Neuronal stem cell (in vitro differentiated cells): ENCODE data around the gene SEC22B. TPM values are rescaled to one million over a fixed set of nuclear protein-coding genes. Genes with fewer than 3 reads are reported as not detected.
"Not testable (repeated sequence)": the region's sequence is repeated elsewhere in the genome, so short reads cannot be mapped to it uniquely, and the experiment has no call there.

Experiments used
- DNase-seq: peaks from one replicate; pipeline ENCODE4 v3.0.0-alpha.2; 2013; ENCODE audit warnings: low spot score
- H2AFZ ChIP-seq: one replicate; pipeline ENCODE4 v1.6.1; 2013; ENCODE audit warnings: mild to moderate bottlenecking, low read length, inconsistent platforms
- H2AK5ac ChIP-seq: 2 replicates; pipeline ENCODE4 v1.6.1; 2013; ENCODE audit warnings: low read depth, mild to moderate bottlenecking, inconsistent platforms, low read length, moderate library complexity, mixed read lengths
- H2BK120ac ChIP-seq: 2 replicates; pipeline ENCODE4 v1.6.1; 2013; ENCODE audit warnings: low read depth, mild to moderate bottlenecking, inconsistent platforms, low read length, moderate library complexity, mixed read lengths
- H2BK12ac ChIP-seq: one replicate; pipeline ENCODE4 v1.6.1; 2013; ENCODE audit warnings: low read length, inconsistent platforms
- H2BK15ac ChIP-seq: 2 replicates; pipeline ENCODE4 v1.6.1; 2013; ENCODE audit warnings: mild to moderate bottlenecking, low read length, inconsistent platforms, mixed read lengths
- H2BK5ac ChIP-seq: one replicate; pipeline ENCODE4 v1.6.1; 2013; ENCODE audit warnings: inconsistent platforms, mild to moderate bottlenecking, low read length, moderate library complexity
- H3K14ac ChIP-seq: one replicate; pipeline ENCODE4 v1.6.1; 2013; ENCODE audit warnings: low read length, inconsistent platforms
- H3K18ac ChIP-seq: 2 replicates; pipeline ENCODE4 v1.6.1; 2013; ENCODE audit warnings: low read length, inconsistent platforms
- H3K23ac ChIP-seq: 2 replicates; pipeline ENCODE4 v1.6.1; 2013; ENCODE audit warnings: low read depth, mild to moderate bottlenecking, mixed read lengths, low read length, inconsistent platforms; ENCODE audit not compliant: poor library complexity
- H3K27ac ChIP-seq: replicated peaks from 3 replicates; pipeline ENCODE4 v1.5.1; 2013; ENCODE audit warnings: low read length, inconsistent platforms
- H3K27me3 ChIP-seq, 3 experiments: 2 replicates each; pipeline ENCODE4 v1.6.1; 2013; ENCODE audit warnings: low read length in 3 of 3, mild to moderate bottlenecking in 2 of 3, inconsistent platforms in 1 of 3, low read depth in 1 of 3, mixed read lengths in 1 of 3, moderate library complexity in 1 of 3; ENCODE audit not compliant: control insufficient read depth in 3 of 3, insufficient read depth in 3 of 3
- H3K36me3 ChIP-seq, 2 donors: replicated peaks in 1 of 2; 2 replicates each; pipeline ENCODE4 v1.6.1; 2013; ENCODE audit warnings: low read length in 2 of 2; ENCODE audit not compliant: control insufficient read depth in 2 of 2, insufficient read depth in 2 of 2
- H3K4ac ChIP-seq: 2 replicates; pipeline ENCODE4 v1.6.1; 2013; ENCODE audit warnings: inconsistent platforms, mild to moderate bottlenecking, low read length, moderate library complexity
- H3K4me1 ChIP-seq, 2 donors: 1 replicate in 1 of 2; 2 replicates in 1 of 2; pipeline ENCODE4 v1.6.1; 2013; ENCODE audit warnings: low read length in 2 of 2, low read depth in 1 of 2; ENCODE audit not compliant: control insufficient read depth in 2 of 2, insufficient read depth in 1 of 2
- H3K4me2 ChIP-seq: one replicate; pipeline ENCODE4 v1.6.1; 2013; ENCODE audit warnings: mild to moderate bottlenecking, low read length, inconsistent platforms; ENCODE audit not compliant: insufficient read depth, poor library complexity, severe bottlenecking
- H3K4me3 ChIP-seq, 2 donors: 2 replicates each; pipeline ENCODE4 v1.5.1; 2013; ENCODE audit warnings: low read length in 2 of 2, mild to moderate bottlenecking in 2 of 2, inconsistent platforms in 1 of 2, moderate library complexity in 1 of 2
- H3K79me1 ChIP-seq: one replicate; pipeline ENCODE4 v1.6.1; 2013; ENCODE audit warnings: low read depth, mild to moderate bottlenecking, inconsistent platforms, low read length, moderate library complexity
- H3K9ac ChIP-seq: one replicate; pipeline ENCODE4 v1.6.1; 2013; ENCODE audit warnings: mild to moderate bottlenecking, low read depth, low read length, inconsistent platforms; ENCODE audit not compliant: poor library complexity
- H3K9me3 ChIP-seq, 2 donors: replicated peaks in 1 of 2; 2 replicates each; pipeline versions ENCODE3 to v1.6.1; 2013; ENCODE audit warnings: low read length in 2 of 2, mild to moderate bottlenecking in 2 of 2, inconsistent platforms in 1 of 2, low read depth in 1 of 2, mixed read lengths in 1 of 2, moderate library complexity in 1 of 2; ENCODE audit not compliant: control insufficient read depth in 2 of 2, insufficient read depth in 1 of 2
- H4K8ac ChIP-seq: one replicate; pipeline ENCODE4 v1.6.1; 2013; ENCODE audit warnings: low read depth, mild to moderate bottlenecking, inconsistent platforms, low read length, moderate library complexity
- H4K91ac ChIP-seq: one replicate; pipeline ENCODE4 v1.6.1; 2013; ENCODE audit warnings: low read length, low read depth, mild to moderate bottlenecking, inconsistent platforms; ENCODE audit not compliant: poor library complexity
- WGBS, 2 donors: extraction: QIAGEN DNeasy Blood & Tissue Kit; methylation state at CpG; one replicate each; pipeline ENCODE4 v1.1.7; 2013; ENCODE audit warnings: missing lambda C conversion rate in 2 of 2, mixed read lengths in 1 of 2; ENCODE audit not compliant: insufficient read length in 2 of 2, insufficient replicate concordance in 1 of 2; ENCODE audit errors: extremely low coverage in 2 of 2; 5-methylcytosine and 5-hydroxymethylcytosine counted together
- polyA plus RNA-seq, 2 experiments: library from polyadenylated mRNA; stranded (reverse); fragments of 200-250 nt; gene quantifications; one replicate each; pipeline ENCODE4 v1.2.3, GENCODE V29; 2013

Gene SEC22B
- polyA plus RNA-seq (2013, experiment 1 of 2): 13.2 TPM
- polyA plus RNA-seq (2013, experiment 2 of 2): 13.4 TPM

DNA sequence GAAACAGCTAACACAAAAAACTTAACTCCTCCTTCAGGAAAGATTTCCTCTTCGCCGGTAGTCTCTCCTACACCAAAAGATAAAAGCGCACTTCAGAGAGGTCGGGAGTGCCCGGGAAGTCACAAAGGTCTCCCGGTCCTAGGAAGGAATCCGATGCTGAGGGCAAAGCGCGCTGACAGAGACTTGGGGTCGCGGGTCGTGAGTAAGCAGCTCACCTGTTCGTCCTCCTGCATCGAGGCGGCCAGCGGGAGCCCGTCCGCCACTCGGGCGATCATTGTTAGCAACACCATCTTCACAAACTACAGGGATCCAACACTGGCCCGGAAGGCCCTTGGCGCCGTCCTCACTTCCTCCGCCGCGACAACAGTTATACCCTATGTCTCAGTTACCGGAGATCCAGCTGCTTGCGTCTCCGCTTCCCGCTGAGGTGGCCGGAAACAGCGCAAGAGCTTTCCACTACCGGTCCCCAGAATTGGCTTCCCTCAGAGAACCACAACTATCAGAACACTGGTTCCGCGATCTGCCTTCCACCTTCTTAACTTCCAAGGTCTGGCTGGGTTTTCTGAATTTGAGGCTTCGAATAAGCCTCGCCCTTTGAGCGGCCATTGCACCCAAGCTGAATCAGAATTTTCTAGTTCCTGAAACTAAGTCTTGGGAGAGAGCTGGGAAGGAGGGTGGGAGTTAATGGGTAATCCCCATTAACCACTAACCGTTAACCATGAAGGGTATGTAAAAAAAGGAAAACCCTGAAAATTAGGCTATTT is at the start of gene SEC22B:
TSS of gene SEC22B (minus strand) at position 429 of the 764 bp plus-strand sequence. CDS start at position 290, 139 bp downstream.
- Histone ChIP-seq H3K4me3 (peak within 1 kb of the TSS; percentile 82 to 91), H3K27ac (peak within 1 kb of the TSS; percentile 88), H2AFZ (peak within 1 kb of the TSS; percentile 94), H3K4me2 (peak within 1 kb of the TSS; percentile 52), H2BK120ac (no peak within 1 kb of the TSS), H2BK5ac (no peak within 1 kb of the TSS), H3K4me1 (peaks cover 0 to 4% of the 10 kb centered on the region in 2 donors), H3K79me1 (peaks cover 1% of the 10 kb centered on the region), H3K36me3 (no peaks in the 10 kb centered on the region), H3K27me3 (no peaks in the 10 kb centered on the region), H3K23ac (peak within 1 kb of the TSS; percentile 20), H2BK15ac (no peak within 1 kb of the TSS), H3K14ac (no peak within 1 kb of the TSS), H3K4ac (no peak within 1 kb of the TSS), H3K9ac (peak within 1 kb of the TSS; percentile 89), H2BK12ac (peak within 1 kb of the TSS; percentile 58), H4K8ac (no peak within 1 kb of the TSS), H3K9me3 (no peaks in the 10 kb centered on the region), H4K91ac (no peak within 1 kb of the TSS), H3K18ac (peak within 1 kb of the TSS; percentile 85), H2AK5ac (no peak within 1 kb of the TSS)
- peak; percentile 93 for DNase-seq
- WGBS, 2 donors: no CpG with 5 or more reads among the region's 39 CpGs

DNA sequence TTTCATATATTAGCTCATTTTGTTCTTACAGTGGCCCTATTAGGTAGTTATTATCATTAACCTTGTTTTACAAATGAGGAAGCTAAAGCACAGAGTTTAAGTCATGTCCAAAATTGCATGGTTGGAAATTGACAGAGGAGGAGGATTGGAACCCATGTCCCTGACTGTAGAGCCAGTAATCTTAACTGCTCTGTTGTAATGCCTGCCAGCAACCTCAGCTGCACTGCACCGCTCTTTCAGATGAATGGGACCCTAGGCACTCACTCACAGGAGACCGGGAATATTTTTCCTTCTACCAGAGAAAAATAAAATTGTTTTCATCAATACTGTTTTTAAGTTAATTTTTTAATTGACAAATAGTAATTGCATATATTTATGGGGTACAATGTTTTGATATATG is 41.6 kb upstream of the SEC22B start:
- WGBS, 2 donors: no CpG with 5 or more reads among the region's 2 CpGs

DNA sequence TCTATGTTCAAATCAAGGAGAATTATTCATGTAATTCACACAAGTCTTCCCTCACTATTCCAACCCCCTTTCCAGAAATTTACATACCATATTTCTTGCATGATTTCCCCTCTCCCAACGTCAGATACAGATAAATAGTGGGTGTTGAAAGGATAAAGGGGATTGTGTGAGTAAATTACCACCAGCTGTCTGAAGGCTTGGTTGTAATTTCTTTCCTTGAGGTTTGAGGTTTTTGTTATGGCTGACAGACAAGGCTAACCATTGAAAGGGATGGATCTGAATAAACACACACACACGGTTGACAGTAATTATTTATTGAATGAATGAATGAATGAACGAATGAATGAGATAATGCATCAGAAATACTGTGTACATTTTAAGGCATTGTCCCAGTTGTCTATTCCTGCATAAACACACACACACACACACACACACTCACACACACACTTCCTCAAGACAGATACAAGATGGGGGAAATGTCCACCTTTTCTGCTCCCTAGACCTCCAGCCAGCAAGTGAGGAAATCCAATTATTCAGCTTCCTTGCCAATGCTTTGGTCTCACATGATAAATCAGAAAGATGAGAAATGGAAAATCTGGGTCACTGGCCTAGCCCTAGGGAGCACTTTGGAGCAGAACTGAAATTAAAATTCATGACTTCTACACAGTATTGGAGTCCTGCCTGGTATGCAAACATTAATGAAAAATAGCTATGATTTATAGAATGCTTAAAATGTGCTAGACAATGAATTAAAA is 41.0 kb upstream of the SEC22B start:
- not testable (repeated sequence) for DNase-seq, H2BK15ac ChIP-seq, H2AK5ac ChIP-seq, H2BK5ac ChIP-seq, H2BK120ac ChIP-seq, H3K4me1 ChIP-seq, H2AFZ ChIP-seq, H4K91ac ChIP-seq, H3K18ac ChIP-seq, H2BK12ac ChIP-seq, H3K9ac ChIP-seq, H3K4me3 ChIP-seq, H3K4me2 ChIP-seq, H3K27ac ChIP-seq, H3K36me3 ChIP-seq, H3K79me1 ChIP-seq, H3K9me3 ChIP-seq, H3K4ac ChIP-seq, H4K8ac ChIP-seq, H3K14ac ChIP-seq, H3K23ac ChIP-seq, H3K27me3 ChIP-seq
- no CpG with 5 or more reads among the region's 3 CpGs for WGBS, 2 donors

More for the DNA sequence above, 41.6 kb upstream of the SEC22B start:
- not testable (repeated sequence) for H2BK120ac ChIP-seq, H3K4me2 ChIP-seq, H2AFZ ChIP-seq, H3K27ac ChIP-seq, H2AK5ac ChIP-seq, H3K18ac ChIP-seq, H3K4ac ChIP-seq, H3K4me3 ChIP-seq, DNase-seq, H4K8ac ChIP-seq, H3K23ac ChIP-seq, H2BK5ac ChIP-seq, H4K91ac ChIP-seq, H3K36me3 ChIP-seq, H2BK12ac ChIP-seq, H3K9me3 ChIP-seq, H3K27me3 ChIP-seq, H2BK15ac ChIP-seq, H3K9ac ChIP-seq, H3K4me1 ChIP-seq, H3K79me1 ChIP-seq, H3K14ac ChIP-seq

DNA sequence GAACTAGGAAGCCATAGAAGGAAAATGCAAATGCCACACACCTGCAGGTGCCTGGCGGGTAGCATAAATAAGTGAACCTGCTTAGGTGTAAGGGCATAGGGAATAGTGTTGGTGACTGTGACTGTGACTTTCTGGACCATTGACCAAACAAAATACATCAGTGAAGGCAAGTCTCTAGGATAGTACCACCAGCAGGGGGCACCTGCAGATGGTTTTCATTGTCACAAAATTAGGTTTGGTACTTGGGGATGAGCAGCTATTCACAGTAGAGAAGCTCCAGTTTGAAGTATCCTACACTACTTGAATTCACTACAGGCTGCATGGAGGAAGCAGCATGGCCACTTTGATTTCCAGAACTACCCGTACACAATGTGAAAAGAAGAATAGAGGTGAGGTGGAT is 37.3 kb upstream of the SEC22B start:
- H3K14ac ChIP-seq, H2BK5ac ChIP-seq, H3K27ac ChIP-seq, H3K23ac ChIP-seq, H3K79me1 ChIP-seq, H2AFZ ChIP-seq, H3K4me1 ChIP-seq, H3K4me2 ChIP-seq, DNase-seq, H3K27me3 ChIP-seq, H3K9me3 ChIP-seq, H3K4ac ChIP-seq, H3K9ac ChIP-seq, H3K4me3 ChIP-seq, H2AK5ac ChIP-seq, H3K18ac ChIP-seq, H4K91ac ChIP-seq, H4K8ac ChIP-seq, H2BK12ac ChIP-seq, H3K36me3 ChIP-seq, H2BK120ac ChIP-seq, H2BK15ac ChIP-seq: not testable (repeated sequence)
- WGBS, 2 donors: no CpG with 5 or more reads among the region's 2 CpGs
